ENCODE results near the gene CLEC7A.
A peak's percentile ranks its signal among the peaks of the same experiment; 100 is the strongest.

Gene CLEC7A

DNA sequence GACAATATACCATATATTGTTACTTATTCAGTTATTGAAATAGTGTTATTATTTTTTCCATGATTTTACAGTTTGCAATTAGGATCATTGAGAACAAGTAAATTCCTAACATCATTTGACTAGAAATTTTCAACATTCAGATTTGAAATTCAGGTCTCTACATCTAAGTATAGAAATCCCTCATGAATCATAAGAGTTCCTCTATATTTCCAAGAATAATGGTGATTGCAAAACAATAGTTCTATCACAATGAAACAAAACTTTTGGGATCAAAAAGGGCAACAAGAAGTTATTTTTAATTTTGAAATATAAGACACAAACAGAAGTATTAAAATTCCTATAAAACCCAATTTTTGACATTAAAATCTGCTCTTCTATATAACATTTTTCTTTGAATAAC, 42.0 kb downstream of the CLEC7A start:
- H3K79me2 ChIP-seq (ENCODE audit: low read length) = no peaks in the 10 kb centered on the region
- H3K4me2 ChIP-seq (ENCODE audit: low read length) = peak overlapping the region; percentile 89; the same call in 1 of the 2 replicates
- no peak overlapping the region for H2AFZ ChIP-seq (ENCODE audit: low read depth, low read length)
- peaks cover 39% of the 10 kb centered on the region for H3K4me1 ChIP-seq (ENCODE audit: low read length)
- H4K20me1 ChIP-seq (ENCODE audit: insufficient read depth, low read length) = no peaks in the 10 kb centered on the region
- no peaks in the 10 kb centered on the region for H3K27me3 ChIP-seq (ENCODE audit: low read depth, low read length)
- 0 out of 2 replicates have a peak, but pooled peaks cover 5% of the 10 kb centered on the region for H3K9me3 ChIP-seq (ENCODE audit: insufficient read depth, low read length)
- H3K9ac ChIP-seq (ENCODE audit: low read length) = no peak overlapping the region
- H3K36me3 ChIP-seq (replicated peaks; ENCODE audit: low read depth, low read length) = peaks cover 6% of the 10 kb centered on the region
- TF ChIP-seq CTCF (IDR thresholded peaks at IDR 0.05; ENCODE audit: low read depth, low read length) (no peak), EZH2phosphoT487 (IDR thresholded peaks at IDR 0.05; ENCODE audit: low read depth) (no peak)
- H3K4me3 ChIP-seq (ENCODE audit: low read length) = no peak overlapping the region
- no peak overlapping the region; the same call in 1 of the 2 replicates for H3K27ac ChIP-seq (ENCODE audit: low read length)

GRCh38 chr12:10086387-10086786, 43.6 kb downstream of the CLEC7A start:
- no peak overlapping the region for H3K9ac ChIP-seq (ENCODE audit: low read length)
- no peak for TF ChIP-seq EZH2phosphoT487 (IDR thresholded peaks at IDR 0.05; ENCODE audit: low read depth)
- no peak for TF ChIP-seq CTCF (IDR thresholded peaks at IDR 0.05; ENCODE audit: low read depth, low read length)
- 0 out of 2 replicates have a peak, but pooled peaks cover 7% of the 10 kb centered on the region for H3K9me3 ChIP-seq (ENCODE audit: insufficient read depth, low read length)

GRCh38 chr12:10084733-10085132, 45.3 kb downstream of the CLEC7A start:
- no peak for TF ChIP-seq CTCF (IDR thresholded peaks at IDR 0.05; ENCODE audit: low read depth, low read length)
- TF ChIP-seq EZH2phosphoT487 (IDR thresholded peaks at IDR 0.05; ENCODE audit: low read depth) = no peak
- H3K4me3 ChIP-seq (ENCODE audit: low read length) = no peak overlapping the region
- no peak overlapping the region for H3K9ac ChIP-seq (ENCODE audit: low read length)
- peaks cover 28% of the 10 kb centered on the region for H3K4me1 ChIP-seq (ENCODE audit: low read length)
- H3K36me3 ChIP-seq (replicated peaks; ENCODE audit: low read depth, low read length) = peaks cover 8% of the 10 kb centered on the region
- H2AFZ ChIP-seq (ENCODE audit: low read depth, low read length) = no peak overlapping the region
- no peaks in the 10 kb centered on the region for H4K20me1 ChIP-seq (ENCODE audit: insufficient read depth, low read length)
- H3K4me2 ChIP-seq (ENCODE audit: low read length) = no peak overlapping the region
- no peak overlapping the region for H3K27ac ChIP-seq (ENCODE audit: low read length)
- H3K79me2 ChIP-seq (ENCODE audit: low read length) = no peaks in the 10 kb centered on the region
- H3K27me3 ChIP-seq (ENCODE audit: low read depth, low read length) = no peaks in the 10 kb centered on the region
- H3K9me3 ChIP-seq (ENCODE audit: insufficient read depth, low read length) = 0 out of 2 replicates have a peak, but pooled peaks cover 7% of the 10 kb centered on the region

More at GRCh38 chr12:10086387-10086786, 43.6 kb downstream of the CLEC7A start:
- Histone ChIP-seq H3K27ac (ENCODE audit: low read length) (no peak overlapping the region), H2AFZ (ENCODE audit: low read depth, low read length) (no peak overlapping the region), H4K20me1 (ENCODE audit: insufficient read depth, low read length) (no peaks in the 10 kb centered on the region), H3K79me2 (ENCODE audit: low read length) (no peaks in the 10 kb centered on the region), H3K4me1 (ENCODE audit: low read length) (peaks cover 42% of the 10 kb centered on the region), H3K4me2 (ENCODE audit: low read length) (no peak overlapping the region), H3K36me3 (replicated peaks; ENCODE audit: low read depth, low read length) (peaks cover 6% of the 10 kb centered on the region), H3K4me3 (ENCODE audit: low read length) (no peak overlapping the region), H3K27me3 (ENCODE audit: low read depth, low read length) (no peaks in the 10 kb centered on the region)

DNA sequence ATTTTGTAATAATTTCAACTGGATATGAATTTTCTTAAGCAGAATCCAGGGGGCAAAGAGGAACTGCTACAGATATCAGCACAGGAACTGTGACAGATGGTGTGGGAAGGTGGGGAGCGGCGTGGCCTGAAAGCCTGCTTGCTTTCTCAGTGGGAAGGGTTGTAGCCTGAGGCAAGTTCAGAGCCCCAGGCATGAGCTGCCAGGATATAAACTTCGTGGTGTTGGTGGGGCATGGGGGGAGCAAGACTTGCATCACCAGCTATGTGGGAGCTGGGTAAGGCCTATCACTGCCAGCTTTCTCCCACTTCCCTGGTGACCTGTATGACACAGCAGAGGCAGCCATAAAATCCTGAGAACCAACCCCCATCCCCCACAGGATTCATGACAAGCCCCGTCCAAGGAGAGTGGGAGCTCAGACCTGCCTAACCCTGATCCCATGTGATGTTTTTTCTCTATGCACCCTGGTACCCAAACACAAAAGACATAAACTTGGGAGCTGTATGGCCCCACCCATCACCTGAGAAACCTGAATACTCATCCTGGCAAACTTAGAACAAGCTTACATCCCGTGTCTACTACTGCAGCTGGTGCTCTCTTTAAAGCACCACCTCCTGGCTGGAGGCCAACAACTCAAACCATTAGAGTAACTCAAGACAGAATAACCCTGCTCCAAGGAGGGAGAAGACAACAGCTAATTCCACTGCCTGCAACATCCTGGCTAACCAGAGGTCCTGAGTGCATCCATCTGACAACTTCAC, 47.7 kb downstream of the CLEC7A start:
- H3K79me2 ChIP-seq (ENCODE audit: low read length) = no peaks in the 10 kb centered on the region
- no peak overlapping the region for H3K9ac ChIP-seq (ENCODE audit: low read length)
- peaks cover 8% of the 10 kb centered on the region for H3K36me3 ChIP-seq (replicated peaks; ENCODE audit: low read depth, low read length)
- peaks cover 15% of the 10 kb centered on the region; the same call in 1 of the 2 replicates for H3K27me3 ChIP-seq (ENCODE audit: low read depth, low read length)
- no peak for TF ChIP-seq EZH2phosphoT487 (IDR thresholded peaks at IDR 0.05; ENCODE audit: low read depth)
- TF ChIP-seq CTCF (IDR thresholded peaks at IDR 0.05; ENCODE audit: low read depth, low read length) = no peak
- no peak overlapping the region for H3K4me2 ChIP-seq (ENCODE audit: low read length)
- no peak overlapping the region for H2AFZ ChIP-seq (ENCODE audit: low read depth, low read length)
- no peak overlapping the region for H3K4me3 ChIP-seq (ENCODE audit: low read length)
- H3K27ac ChIP-seq (ENCODE audit: low read length) = no peak overlapping the region
- H3K4me1 ChIP-seq (ENCODE audit: low read length) = peaks cover 9% of the 10 kb centered on the region
- H3K9me3 ChIP-seq (ENCODE audit: insufficient read depth, low read length) = 0 out of 2 replicates have a peak, but pooled peaks cover 7% of the 10 kb centered on the region
- H4K20me1 ChIP-seq (ENCODE audit: insufficient read depth, low read length) = no peaks in the 10 kb centered on the region
